Right lobe of liver (tissue), 4 donors: ENCODE results near the gene C17orf58.

Experiments used
- CTCF ChIP-seq, 4 donors: fragments of 200-600 bp in 3 of 4; fragments of 450-650 bp in 1 of 4; IDR thresholded peaks; one replicate each; pipeline versions ENCODE4 v1.5.1 to v1.8.0; 2016 to 2022; ENCODE audit warnings: antibody characterized with exemption in 4 of 4, mild to moderate bottlenecking in 2 of 4
- POLR2A ChIP-seq: fragments of 450-650 bp; IDR thresholded peaks from one replicate; pipeline ENCODE4 v1.6.1; 2017; ENCODE audit warnings: antibody characterized with exemption, mild to moderate bottlenecking
- donor health status: DM: no; HTN: no; CAD: no.
- donor health status: DM: no; HTN: no; CAD: no.
- donor health status: DM: no; HTN: yes; CAD: no.

GRCh38 chr17:68004201-68004600 lies 7.9 kb upstream of the C17orf58 start:
- TF ChIP-seq CTCF (IDR thresholded peaks at IDR 0.05): no peak
- TF ChIP-seq POLR2A: no peak
